ENCODE data around the gene BLM.

Gene BLM

DNA sequence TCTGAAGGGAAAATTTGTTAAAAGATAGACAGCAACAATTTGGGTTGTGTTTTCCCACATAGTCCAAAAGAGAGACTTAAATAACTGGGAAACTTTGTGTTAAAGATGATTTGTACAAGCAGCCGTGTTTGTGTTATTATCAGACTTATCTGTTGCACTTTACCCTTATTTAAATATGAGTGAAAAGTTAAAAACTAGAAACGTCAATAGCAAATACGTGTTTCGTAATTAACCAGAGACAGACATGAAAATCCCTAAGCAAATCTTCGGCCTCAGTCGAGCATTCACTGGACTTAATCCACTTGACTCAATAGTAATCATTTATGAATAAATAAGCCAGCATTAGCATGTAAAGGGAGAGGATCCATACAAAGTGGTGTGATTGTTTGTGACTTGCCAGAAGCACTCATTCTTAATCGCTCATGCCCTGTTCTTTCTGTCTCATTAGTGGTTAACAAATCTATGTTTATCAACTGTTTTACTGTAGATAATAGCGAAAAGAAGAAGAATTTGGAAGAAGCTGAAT is 34.2 kb downstream of the BLM start:
- Histone ChIP-seq H3K27me3 (ENCODE audit: insufficient read depth, poor library complexity, severe bottlenecking) (no peaks in the 10 kb centered on the region), H3K36me3 (ENCODE audit: low read depth) (peaks cover 77% of the 10 kb centered on the region), H3K4me1 (ENCODE audit: insufficient read depth, poor library complexity, severe bottlenecking) (no peaks in the 10 kb centered on the region), H3K9me3 (ENCODE audit: severe bottlenecking) (no peaks in the 10 kb centered on the region), H3K4me3 (ENCODE audit: severe bottlenecking) (no peak overlapping the region), H3K27ac (ENCODE audit: poor library complexity, severe bottlenecking) (no peak overlapping the region)
- DNase-seq (ENCODE audit: low spot score) (no peak), ATAC-seq (ENCODE audit: low read depth) (no peak)
- TF ChIP-seq, protein P1, sequence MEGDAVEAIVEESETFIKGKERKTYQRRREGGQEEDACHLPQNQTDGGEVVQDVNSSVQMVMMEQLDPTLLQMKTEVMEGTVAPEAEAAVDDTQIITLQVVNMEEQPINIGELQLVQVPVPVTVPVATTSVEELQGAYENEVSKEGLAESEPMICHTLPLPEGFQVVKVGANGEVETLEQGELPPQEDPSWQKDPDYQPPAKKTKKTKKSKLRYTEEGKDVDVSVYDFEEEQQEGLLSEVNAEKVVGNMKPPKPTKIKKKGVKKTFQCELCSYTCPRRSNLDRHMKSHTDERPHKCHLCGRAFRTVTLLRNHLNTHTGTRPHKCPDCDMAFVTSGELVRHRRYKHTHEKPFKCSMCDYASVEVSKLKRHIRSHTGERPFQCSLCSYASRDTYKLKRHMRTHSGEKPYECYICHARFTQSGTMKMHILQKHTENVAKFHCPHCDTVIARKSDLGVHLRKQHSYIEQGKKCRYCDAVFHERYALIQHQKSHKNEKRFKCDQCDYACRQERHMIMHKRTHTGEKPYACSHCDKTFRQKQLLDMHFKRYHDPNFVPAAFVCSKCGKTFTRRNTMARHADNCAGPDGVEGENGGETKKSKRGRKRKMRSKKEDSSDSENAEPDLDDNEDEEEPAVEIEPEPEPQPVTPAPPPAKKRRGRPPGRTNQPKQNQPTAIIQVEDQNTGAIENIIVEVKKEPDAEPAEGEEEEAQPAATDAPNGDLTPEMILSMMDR (IDR thresholded peaks at IDR 0.05; ENCODE audit: poor library complexity, severe bottlenecking), result no peak

DNA sequence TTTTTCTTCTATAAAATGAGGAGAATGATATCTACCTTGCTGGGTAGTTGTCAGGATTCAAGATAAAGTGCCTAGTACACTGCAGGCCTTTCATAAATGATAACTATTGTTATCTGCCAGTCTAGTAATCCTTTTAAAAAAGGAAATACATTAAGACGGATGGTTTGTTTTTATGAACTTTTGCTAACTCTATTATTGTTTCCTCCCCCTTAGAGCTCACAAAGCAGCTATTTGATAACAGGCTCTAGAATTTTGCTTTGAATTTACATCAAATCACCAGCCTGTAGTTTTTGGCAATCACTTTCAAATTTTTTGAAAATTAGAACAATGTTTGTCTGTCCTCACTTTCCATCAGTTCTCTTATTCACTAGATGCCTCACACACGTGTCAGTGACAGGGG is 39.8 kb downstream of the BLM start:
- Histone ChIP-seq H3K36me3 (ENCODE audit: low read depth) (peaks cover 88% of the 10 kb centered on the region), H3K4me1 (ENCODE audit: insufficient read depth, poor library complexity, severe bottlenecking) (no peaks in the 10 kb centered on the region), H3K4me3 (ENCODE audit: severe bottlenecking) (no peak overlapping the region), H3K27me3 (ENCODE audit: insufficient read depth, poor library complexity, severe bottlenecking) (no peaks in the 10 kb centered on the region), H3K9me3 (ENCODE audit: severe bottlenecking) (no peaks in the 10 kb centered on the region), H3K27ac (ENCODE audit: poor library complexity, severe bottlenecking) (no peak overlapping the region)
- TF ChIP-seq, protein P1 (IDR thresholded peaks at IDR 0.05; ENCODE audit: poor library complexity, severe bottlenecking), result no peak
- no peak for ATAC-seq (ENCODE audit: low read depth)
- DNase-seq (ENCODE audit: low spot score), result no peak

DNA sequence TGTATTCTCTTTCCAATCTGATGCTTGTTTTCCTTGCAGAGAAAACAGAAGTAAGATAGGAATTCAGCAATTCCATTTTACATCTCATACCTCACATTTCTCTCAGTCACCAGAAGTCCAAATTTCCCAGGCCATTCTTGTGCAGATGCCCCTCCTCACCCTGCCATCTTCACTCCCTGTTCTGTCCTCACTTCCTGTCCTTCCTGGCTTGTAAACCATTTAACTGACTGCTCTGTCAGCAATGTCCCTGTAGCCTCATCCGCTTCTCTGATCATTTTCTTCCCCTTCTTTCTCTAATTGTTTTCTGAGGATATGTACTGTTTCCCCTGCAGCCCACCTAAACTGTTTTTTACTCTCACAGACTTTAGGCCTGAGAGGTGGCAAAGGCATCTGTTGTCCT is 40.3 kb downstream of the BLM start:
- no peak for ATAC-seq (ENCODE audit: low read depth)
- Histone ChIP-seq H3K27me3 (ENCODE audit: insufficient read depth, poor library complexity, severe bottlenecking) (no peaks in the 10 kb centered on the region), H3K36me3 (ENCODE audit: low read depth) (peaks cover 85% of the 10 kb centered on the region), H3K9me3 (ENCODE audit: severe bottlenecking) (no peaks in the 10 kb centered on the region), H3K27ac (ENCODE audit: poor library complexity, severe bottlenecking) (no peak overlapping the region), H3K4me3 (ENCODE audit: severe bottlenecking) (no peak overlapping the region), H3K4me1 (ENCODE audit: insufficient read depth, poor library complexity, severe bottlenecking) (no peaks in the 10 kb centered on the region)
- TF ChIP-seq, protein P1 (IDR thresholded peaks at IDR 0.05; ENCODE audit: poor library complexity, severe bottlenecking), result no peak
- no peak for DNase-seq (ENCODE audit: low spot score)

DNA sequence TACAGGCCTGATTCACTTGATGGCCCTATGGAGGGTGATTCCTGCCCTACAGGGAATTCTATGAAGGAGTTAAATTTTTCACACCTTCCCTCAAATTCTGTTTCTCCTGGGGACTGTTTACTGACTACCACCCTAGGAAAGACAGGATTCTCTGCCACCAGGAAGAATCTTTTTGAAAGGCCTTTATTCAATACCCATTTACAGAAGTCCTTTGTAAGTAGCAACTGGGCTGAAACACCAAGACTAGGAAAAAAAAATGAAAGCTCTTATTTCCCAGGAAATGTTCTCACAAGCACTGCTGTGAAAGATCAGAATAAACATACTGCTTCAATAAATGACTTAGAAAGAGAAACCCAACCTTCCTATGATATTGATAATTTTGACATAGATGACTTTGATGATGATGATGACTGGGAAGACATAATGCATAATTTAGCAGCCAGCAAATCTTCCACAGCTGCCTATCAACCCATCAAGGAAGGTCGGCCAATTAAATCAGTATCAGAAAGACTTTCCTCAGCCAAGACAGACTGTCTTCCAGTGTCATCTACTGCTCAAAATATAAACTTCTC is 43.6 kb downstream of the BLM start:
- no peak overlapping the region for H3K4me3 ChIP-seq (ENCODE audit: severe bottlenecking)
- TF ChIP-seq, protein P1 (IDR thresholded peaks at IDR 0.05; ENCODE audit: poor library complexity, severe bottlenecking), result no peak
- H3K9me3 ChIP-seq (ENCODE audit: severe bottlenecking), result no peaks in the 10 kb centered on the region
- no peak overlapping the region for H3K27ac ChIP-seq (ENCODE audit: poor library complexity, severe bottlenecking)
- no peaks in the 10 kb centered on the region for H3K4me1 ChIP-seq (ENCODE audit: insufficient read depth, poor library complexity, severe bottlenecking)
- no peaks in the 10 kb centered on the region for H3K27me3 ChIP-seq (ENCODE audit: insufficient read depth, poor library complexity, severe bottlenecking)
- peaks cover 73% of the 10 kb centered on the region for H3K36me3 ChIP-seq (ENCODE audit: low read depth)
- DNase-seq (ENCODE audit: low spot score) (no peak), ATAC-seq (ENCODE audit: low read depth) (no peak)

DNA sequence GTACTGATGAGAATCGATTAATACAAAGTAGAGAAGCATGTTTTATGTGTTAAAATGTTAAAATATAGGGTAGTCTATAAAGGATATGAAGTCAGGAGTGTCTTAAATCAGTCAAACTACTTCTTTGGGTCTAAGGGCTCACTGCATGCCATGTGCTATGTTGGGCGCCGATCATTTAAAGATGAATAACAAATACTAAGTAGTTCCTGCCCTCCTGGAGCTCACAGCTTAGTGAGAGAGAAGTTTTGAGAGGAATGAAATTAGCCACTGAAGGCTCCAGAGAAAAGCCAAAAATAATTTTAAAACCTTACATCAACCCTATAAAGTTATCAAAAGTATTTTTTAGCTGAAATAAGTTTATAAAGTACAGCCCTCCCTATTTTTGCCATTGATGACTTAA is 44.5 kb downstream of the BLM start:
- H3K27ac ChIP-seq (ENCODE audit: poor library complexity, severe bottlenecking), result no peak overlapping the region
- no peak for ATAC-seq (ENCODE audit: low read depth)

More for the DNA sequence above, 44.5 kb downstream of the BLM start:
- H3K36me3 ChIP-seq (ENCODE audit: low read depth), result peaks cover 75% of the 10 kb centered on the region
- H3K27me3 ChIP-seq (ENCODE audit: insufficient read depth, poor library complexity, severe bottlenecking), result no peaks in the 10 kb centered on the region
- no peaks in the 10 kb centered on the region for H3K4me1 ChIP-seq (ENCODE audit: insufficient read depth, poor library complexity, severe bottlenecking)
- no peak overlapping the region for H3K4me3 ChIP-seq (ENCODE audit: severe bottlenecking)
- H3K9me3 ChIP-seq (ENCODE audit: severe bottlenecking), result no peaks in the 10 kb centered on the region
- DNase-seq (ENCODE audit: low spot score), result no peak
- TF ChIP-seq, protein P1 (IDR thresholded peaks at IDR 0.05; ENCODE audit: poor library complexity, severe bottlenecking), result no peak
